IPS DF 19.7 (cell line): ENCODE measurements around the gene CCDC88B.

ENCODE experiments used
- DNase-seq: peaks from one replicate; pipeline ENCODE4 v3.0.0-alpha.2; 2013; ENCODE audit warnings: low read depth, low spot score

The CCDC88B gene

GRCh38 chr11:64339754-64340408, at the start of gene CCDC88B:
CCDC88B (plus strand) TSS chr11:64340204; CDS start chr11:64340267, 63 bp downstream.
- DNase-seq, result no peak

- DNase-seq, result no peak
Observed at GRCh38 chr11:64290352-64291261, 49.4 kb upstream of the CCDC88B start.

- no peak for DNase-seq
Observed at GRCh38 chr11:64291262-64291751, 48.7 kb upstream of the CCDC88B start, which contains the start of gene KCNK4. KCNK4 (plus strand) TSS chr11:64291302; CDS start chr11:64293019, 1,717 bp downstream.

- no peak for DNase-seq
Observed at GRCh38 chr11:64291752-64292459, 48.1 kb upstream of the CCDC88B start.

GRCh38 chr11:64292460-64293254, 47.3 kb upstream of the CCDC88B start:
- no peak for DNase-seq

GRCh38 chr11:64294774-64295173, 45.2 kb upstream of the CCDC88B start:
- DNase-seq, result no peak

GRCh38 chr11:64295760-64296159, 44.2 kb upstream of the CCDC88B start:
- no peak for DNase-seq

- no peak for DNase-seq
Observed at GRCh38 chr11:64296236-64296635, 43.8 kb upstream of the CCDC88B start.

- DNase-seq, result no peak
Observed at GRCh38 chr11:64296830-64297698, 42.9 kb upstream of the CCDC88B start.

- no peak for DNase-seq
Observed at GRCh38 chr11:64297699-64298358, 42.2 kb upstream of the CCDC88B start.

- DNase-seq, result no peak
Observed at GRCh38 chr11:64298966-64299846, 40.8 kb upstream of the CCDC88B start.

- DNase-seq, result no peak
Observed at GRCh38 chr11:64299847-64300648, 40.0 kb upstream of the CCDC88B start, which contains the start of gene CATSPERZ. CATSPERZ (plus strand) TSS chr11:64300358; CDS start chr11:64300411, 53 bp downstream.

GRCh38 chr11:64303109-64304031, 36.6 kb upstream of the CCDC88B start:
- no peak for DNase-seq

GRCh38 chr11:64304032-64304315, 36.0 kb upstream of the CCDC88B start:
- no peak for DNase-seq

GRCh38 chr11:64304316-64305072, 35.5 kb upstream of the CCDC88B start:
- peak; percentile 90 for DNase-seq
